ENCODE results near the gene C10orf90.

DNA sequence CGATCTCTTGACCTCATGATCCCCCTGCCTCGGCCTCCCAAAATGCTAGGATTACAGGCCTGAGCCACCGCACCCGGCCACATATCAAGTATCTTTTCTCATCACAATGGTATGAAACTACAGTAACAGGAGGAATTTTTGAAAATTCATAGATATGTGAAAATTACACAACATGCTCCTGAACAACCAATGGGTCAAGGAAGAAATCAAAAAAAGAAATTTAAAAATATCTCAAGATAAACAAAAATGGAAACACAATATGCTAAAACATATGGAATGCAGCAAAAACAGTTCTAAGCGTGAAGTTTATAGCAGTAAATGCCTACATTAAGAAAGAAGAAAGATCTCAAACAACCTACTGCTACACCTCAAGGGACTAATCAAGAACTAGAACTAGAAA lies 222.4 kb downstream of the C10orf90 start:
- TF ChIP-seq, protein P1, sequence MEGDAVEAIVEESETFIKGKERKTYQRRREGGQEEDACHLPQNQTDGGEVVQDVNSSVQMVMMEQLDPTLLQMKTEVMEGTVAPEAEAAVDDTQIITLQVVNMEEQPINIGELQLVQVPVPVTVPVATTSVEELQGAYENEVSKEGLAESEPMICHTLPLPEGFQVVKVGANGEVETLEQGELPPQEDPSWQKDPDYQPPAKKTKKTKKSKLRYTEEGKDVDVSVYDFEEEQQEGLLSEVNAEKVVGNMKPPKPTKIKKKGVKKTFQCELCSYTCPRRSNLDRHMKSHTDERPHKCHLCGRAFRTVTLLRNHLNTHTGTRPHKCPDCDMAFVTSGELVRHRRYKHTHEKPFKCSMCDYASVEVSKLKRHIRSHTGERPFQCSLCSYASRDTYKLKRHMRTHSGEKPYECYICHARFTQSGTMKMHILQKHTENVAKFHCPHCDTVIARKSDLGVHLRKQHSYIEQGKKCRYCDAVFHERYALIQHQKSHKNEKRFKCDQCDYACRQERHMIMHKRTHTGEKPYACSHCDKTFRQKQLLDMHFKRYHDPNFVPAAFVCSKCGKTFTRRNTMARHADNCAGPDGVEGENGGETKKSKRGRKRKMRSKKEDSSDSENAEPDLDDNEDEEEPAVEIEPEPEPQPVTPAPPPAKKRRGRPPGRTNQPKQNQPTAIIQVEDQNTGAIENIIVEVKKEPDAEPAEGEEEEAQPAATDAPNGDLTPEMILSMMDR (conservative IDR thresholded peaks at IDR 0.05), result no peak
- no peak for TF ChIP-seq EZH2 (IDR thresholded peaks at IDR 0.05; ENCODE audit: low read depth)

All from PC-9 (cell line).